ENCODE measurements around the gene HECTD4. TPM values are rescaled to one million over a fixed set of nuclear protein-coding genes. Genes with fewer than 3 reads are reported as not detected.

The HECTD4 gene
- total RNA-seq, 1 experiment from 2014 or later = 30.0 TPM

DNA sequence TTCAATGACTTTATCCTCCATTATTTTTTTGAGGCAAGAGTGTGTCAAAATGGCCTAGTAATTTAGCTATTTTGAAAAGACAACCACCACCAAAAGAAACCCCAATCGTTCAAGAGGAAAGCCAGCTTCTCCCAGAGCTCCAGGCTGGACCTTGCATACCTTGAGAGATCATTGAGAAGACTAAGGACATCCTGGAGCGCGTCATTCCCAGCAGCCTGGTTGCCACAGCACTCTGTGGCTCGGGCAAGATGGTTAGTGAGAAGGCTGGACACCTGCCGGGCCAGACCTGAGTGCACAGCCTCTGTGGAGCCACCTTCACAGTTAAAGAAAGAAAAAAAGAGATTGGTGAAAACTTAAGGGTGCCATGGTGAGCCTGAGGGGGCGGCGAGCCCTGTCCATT is 145.4 kb downstream of the HECTD4 start:
- H3K23ac ChIP-seq (ENCODE audit: insufficient read length, low read depth, low read length) = no peak overlapping the region
- H3K27ac ChIP-seq (ENCODE audit: insufficient read length, low read depth, low read length) = no peak overlapping the region
- H3K56ac ChIP-seq (ENCODE audit: insufficient read length, low read depth, low read length) = no peak overlapping the region
- no peaks in the 10 kb centered on the region for H3K4me1 ChIP-seq (ENCODE audit: insufficient read depth, low read length)
- no peaks in the 10 kb centered on the region for H4K20me1 ChIP-seq (ENCODE audit: control insufficient read depth, insufficient read depth, insufficient read length)
- no peak overlapping the region for H2BK120ac ChIP-seq (ENCODE audit: low read depth, low read length, poor library complexity, severe bottlenecking)
- H3K27me3 Mint-ChIP-seq (ENCODE audit: low read depth) = no peaks in the 10 kb centered on the region
- H2AK5ac ChIP-seq (ENCODE audit: insufficient read length, low read length) = no peak overlapping the region
- H4K91ac ChIP-seq (ENCODE audit: insufficient read length, low read depth, low read length) = no peak overlapping the region
- no peak overlapping the region for H3K4me3 Mint-ChIP-seq
- H4K8ac ChIP-seq (replicated peaks; ENCODE audit: insufficient read length, low read depth, low read length) = no peak overlapping the region
- no peak overlapping the region for H3K4me2 ChIP-seq (ENCODE audit: insufficient read depth, insufficient read length, low read length)
- H4K5ac ChIP-seq (ENCODE audit: insufficient read length, low read depth, low read length) = no peak overlapping the region
- no peak overlapping the region for H3K4ac ChIP-seq (ENCODE audit: low read depth, low read length)
- H3K4me1 Mint-ChIP-seq = no peaks in the 10 kb centered on the region
- H3K79me1 ChIP-seq (ENCODE audit: insufficient read depth, low read depth, low read length, poor library complexity, severe bottlenecking) = no peaks in the 10 kb centered on the region
- H3K27ac Mint-ChIP-seq = no peak overlapping the region; a peak in 1 of 7 replicates
- no peaks in the 10 kb centered on the region for H3K9me3 Mint-ChIP-seq
- TF ChIP-seq CTCF (conservative IDR thresholded peaks at IDR 0.05) = no peak
- no peak overlapping the region for H2AFZ ChIP-seq (ENCODE audit: low read length)
- H3K36me3 Mint-ChIP-seq (ENCODE audit: insufficient read depth in 1 of 3, low read depth in 3 of 3) = peaks cover 3 to 69% (median 32%) of the 10 kb centered on the region in 3 experiments; a peak in 6 of 7 replicates
- H3K9me3 ChIP-seq (ENCODE audit: control insufficient read depth, low read depth, low read length) = no peaks in the 10 kb centered on the region
- H3K9ac ChIP-seq (ENCODE audit: extremely low read depth, insufficient read length, low read length) = no peak overlapping the region
- H2BK5ac ChIP-seq (ENCODE audit: insufficient read length, low read length) = no peak overlapping the region
- no peak overlapping the region for H2BK12ac ChIP-seq (ENCODE audit: insufficient read length, low read depth, low read length)
- no peaks in the 10 kb centered on the region for H3K23me2 ChIP-seq (ENCODE audit: insufficient read length, low read depth, low read length, poor library complexity, severe bottlenecking)
- H3K14ac ChIP-seq (ENCODE audit: insufficient read depth, low read length) = no peak overlapping the region
- no peak overlapping the region for H2BK20ac ChIP-seq (ENCODE audit: low read depth, low read length, poor library complexity, severe bottlenecking)
- no CpG with 5 or more reads among the region's 7 CpGs for WGBS (ENCODE audit: extremely low coverage, insufficient read length, low lambda C conversion rate)
- H3K18ac ChIP-seq (ENCODE audit: insufficient read length, low read depth, low read length) = no peak overlapping the region
- H3K79me2 ChIP-seq (ENCODE audit: insufficient read depth, low read length) = no peaks in the 10 kb centered on the region
- no peaks in the 10 kb centered on the region for H3K27me3 ChIP-seq (ENCODE audit: insufficient read depth, low read length)
- DNase-seq = no peak
- H2BK15ac ChIP-seq (ENCODE audit: low read depth, low read length) = no peak overlapping the region
- no peak overlapping the region for H3T11ph ChIP-seq (ENCODE audit: low read length)

All from H9 (cell line).